Caco-2 (cell line): ENCODE data around the gene CSTPP1. TPM values are rescaled to one million over a fixed set of nuclear protein-coding genes. Genes with fewer than 3 reads are reported as not detected.

Source experiments
- BruUV-seq: library from RNA; stranded (reverse); fragments of 400-500 nt; replicated peaks from 2 replicates; lab custom pipeline; 2021; lab: Mats Ljungman, UMichigan
- CTCF ChIA-PET: fragments of 300-600 bp; sonication (Branson Sonifier 250); formaldehyde crosslinking; loops from one replicate; lab custom pipeline; 2022; ENCODE audit warnings: antibody characterized with exemption; lab: Charles Lee
- POLR2A ChIA-PET: fragments of 300-600 bp; sonication (Branson Sonifier 250); formaldehyde crosslinking; loops from one replicate; lab custom pipeline; 2022; ENCODE audit warnings: antibody characterized with exemption; lab: Charles Lee
- DNase-seq, 2 experiments: peaks; one replicate each; pipeline versions ENCODE4 v3.0.0 to v3.0.0-alpha.2; 2020 to 2022
- H3K27me3 ChIP-seq: replicated peaks from 2 replicates; pipeline ENCODE4 v1.6.0; 2011; ENCODE audit warnings: low read length; ENCODE audit not compliant: control insufficient read depth, insufficient read depth
- H3K36me3 ChIP-seq: 2 replicates; pipeline ENCODE4 v1.5.1; 2011; ENCODE audit warnings: low read length; ENCODE audit not compliant: control insufficient read depth, insufficient read depth
- H3K4me1 ChIP-seq: fragments of 250-450 bp; sonication (Bioruptor Pico); 2 replicates; pipeline ENCODE4 v1.5.1; 2020; ENCODE audit warnings: mild to moderate bottlenecking
- H3K4me3 ChIP-seq: 2 replicates; pipeline ENCODE4 v1.5.1; 2011; ENCODE audit warnings: low read depth, mild to moderate bottlenecking, control low read depth, low read length
- H3K9me3 ChIP-seq: fragments of 250-450 bp; sonication (Bioruptor Pico); 2 replicates; pipeline ENCODE4 v1.5.1; 2020; ENCODE audit warnings: mild to moderate bottlenecking, moderate library complexity
- H3K27ac Mint-ChIP-seq: one replicate; pipeline ENCODE4 v1.8.0; 2022; ENCODE audit warnings: mixed read lengths; ENCODE audit not compliant: unreplicated experiment
- H3K27me3 Mint-ChIP-seq: one replicate; pipeline ENCODE4 v1.8.0; 2022; ENCODE audit warnings: mixed read lengths; ENCODE audit not compliant: insufficient read depth, unreplicated experiment
- H3K36me3 Mint-ChIP-seq: one replicate; pipeline ENCODE4 v1.8.0; 2022; ENCODE audit warnings: mild to moderate bottlenecking, mixed read lengths; ENCODE audit not compliant: insufficient read depth, unreplicated experiment
- H3K4me1 Mint-ChIP-seq: one replicate; pipeline ENCODE4 v1.8.0; 2022; ENCODE audit warnings: low read depth, mixed read lengths; ENCODE audit not compliant: unreplicated experiment
- H3K4me3 Mint-ChIP-seq: one replicate; pipeline ENCODE4 v1.8.0; 2022; ENCODE audit warnings: mild to moderate bottlenecking, moderate library complexity, mixed read lengths; ENCODE audit not compliant: unreplicated experiment
- H3K9me3 Mint-ChIP-seq: one replicate; pipeline ENCODE4 v1.8.0; 2022; ENCODE audit warnings: mixed read lengths; ENCODE audit not compliant: unreplicated experiment
- intact Hi-C: fragments of 100-400 bp; cut with micrococcal nuclease; formaldehyde crosslinking; loops from one replicate; pipeline ENCODE4 v1.10.0; 2022; ENCODE audit not compliant: unreplicated experiment
- total RNA-seq: library from RNA; stranded (reverse); gene quantifications from 2 replicates; pipeline ENCODE4 v1.2.3, GENCODE V29; 2022
- TF ChIP-seq, protein P1 (sequence below), 2 experiments: fragments of 200-600 bp in 1 of 2; IDR thresholded peaks; 1 replicate in 1 of 2; 2 replicates in 1 of 2; pipeline versions ENCODE4 v1.5.1 to v1.8.0; 2011 to 2022; ENCODE audit warnings: antibody characterized with exemption in 1 of 2, control low read depth in 1 of 2, inconsistent platforms in 1 of 2, low read depth in 1 of 2, low read length in 1 of 2, mild to moderate bottlenecking in 1 of 2, moderate library complexity in 1 of 2; ENCODE audit not compliant: insufficient read depth in 1 of 2, severe bottlenecking in 1 of 2, unreplicated experiment in 1 of 2

Gene CSTPP1
- total RNA-seq, 1 experiment from 2014 or later, result 22.9 TPM

DNA sequence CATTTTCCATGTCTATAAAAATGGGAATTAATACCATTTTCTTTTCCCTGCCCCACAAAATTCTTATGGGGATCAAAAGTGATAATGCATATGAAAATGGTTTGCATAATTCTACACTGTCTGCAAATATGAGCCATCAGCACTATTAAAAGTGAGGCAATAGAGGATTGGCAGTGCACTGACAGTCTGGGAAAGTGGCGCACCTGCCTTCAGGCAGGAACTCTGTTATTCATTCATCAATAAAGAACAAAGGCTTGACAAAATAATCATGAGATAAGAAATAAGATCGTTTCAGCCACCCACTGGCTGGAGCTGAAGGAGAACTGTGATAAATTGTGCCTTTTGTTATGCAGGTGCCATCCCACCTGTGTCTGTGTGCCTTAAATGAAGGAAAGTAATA, 190.7 kb downstream of the CSTPP1 start:
- DNase-seq, result no peak
- H3K9me3 Mint-ChIP-seq, result no peaks in the 10 kb centered on the region
- no peaks in the 10 kb centered on the region for H3K36me3 Mint-ChIP-seq
- H3K4me1 ChIP-seq, result peaks cover 10% of the 10 kb centered on the region
- ChIA-PET CTCF (no interaction called here), POLR2A (no interaction called here)
- no peak overlapping the region for H3K4me3 Mint-ChIP-seq
- no peaks in the 10 kb centered on the region for H3K27me3 ChIP-seq
- H3K27me3 Mint-ChIP-seq, result no peaks in the 10 kb centered on the region
- no peaks in the 10 kb centered on the region for H3K9me3 ChIP-seq
- intact Hi-C loops, result no loop called here
- no peaks in the 10 kb centered on the region for H3K36me3 ChIP-seq
- BruUV-seq, result no TSS peak
- H3K4me1 Mint-ChIP-seq, result peaks cover 11% of the 10 kb centered on the region
- TF ChIP-seq, protein P1, sequence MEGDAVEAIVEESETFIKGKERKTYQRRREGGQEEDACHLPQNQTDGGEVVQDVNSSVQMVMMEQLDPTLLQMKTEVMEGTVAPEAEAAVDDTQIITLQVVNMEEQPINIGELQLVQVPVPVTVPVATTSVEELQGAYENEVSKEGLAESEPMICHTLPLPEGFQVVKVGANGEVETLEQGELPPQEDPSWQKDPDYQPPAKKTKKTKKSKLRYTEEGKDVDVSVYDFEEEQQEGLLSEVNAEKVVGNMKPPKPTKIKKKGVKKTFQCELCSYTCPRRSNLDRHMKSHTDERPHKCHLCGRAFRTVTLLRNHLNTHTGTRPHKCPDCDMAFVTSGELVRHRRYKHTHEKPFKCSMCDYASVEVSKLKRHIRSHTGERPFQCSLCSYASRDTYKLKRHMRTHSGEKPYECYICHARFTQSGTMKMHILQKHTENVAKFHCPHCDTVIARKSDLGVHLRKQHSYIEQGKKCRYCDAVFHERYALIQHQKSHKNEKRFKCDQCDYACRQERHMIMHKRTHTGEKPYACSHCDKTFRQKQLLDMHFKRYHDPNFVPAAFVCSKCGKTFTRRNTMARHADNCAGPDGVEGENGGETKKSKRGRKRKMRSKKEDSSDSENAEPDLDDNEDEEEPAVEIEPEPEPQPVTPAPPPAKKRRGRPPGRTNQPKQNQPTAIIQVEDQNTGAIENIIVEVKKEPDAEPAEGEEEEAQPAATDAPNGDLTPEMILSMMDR (IDR thresholded peaks at IDR 0.05; ENCODE audit: insufficient read depth in 1 of 2, low read depth in 1 of 2, low read length in 1 of 2, severe bottlenecking in 1 of 2, unreplicated experiment in 1 of 2), result no peak
- no peak overlapping the region for H3K27ac Mint-ChIP-seq
- H3K4me3 ChIP-seq, result no peak overlapping the region

DNA sequence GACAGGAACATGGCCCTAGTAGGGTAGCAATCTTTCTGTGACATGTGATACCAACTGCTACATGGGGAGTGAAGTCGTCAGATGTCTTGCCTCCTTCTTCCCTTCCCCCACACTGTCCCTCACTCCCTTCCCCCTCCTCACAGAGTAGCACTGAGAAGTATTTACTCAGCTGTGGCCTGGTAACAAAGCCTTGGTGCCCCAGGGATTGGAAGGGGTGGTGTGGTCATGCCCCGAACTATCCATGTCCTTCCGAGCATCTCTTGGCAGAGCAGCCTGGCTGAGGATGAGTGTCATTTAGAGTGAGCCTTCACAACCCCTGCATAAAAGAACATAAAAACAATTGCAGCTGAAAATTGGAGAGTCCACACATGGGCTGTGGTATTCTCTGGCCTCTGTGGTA, 194.0 kb downstream of the CSTPP1 start:
- no peaks in the 10 kb centered on the region for H3K27me3 ChIP-seq
- H3K9me3 ChIP-seq, result no peaks in the 10 kb centered on the region
- H3K4me1 ChIP-seq, result peaks cover 14% of the 10 kb centered on the region
- peak in 1 of 2 experiments; percentile 21 for DNase-seq
- peaks cover 11% of the 10 kb centered on the region for H3K4me1 Mint-ChIP-seq
- ChIA-PET CTCF (no interaction called here), POLR2A (no interaction called here)
- no peak overlapping the region for H3K4me3 Mint-ChIP-seq
- no peak overlapping the region for H3K4me3 ChIP-seq
- no peak overlapping the region for H3K27ac Mint-ChIP-seq
- H3K27me3 Mint-ChIP-seq, result no peaks in the 10 kb centered on the region
- H3K9me3 Mint-ChIP-seq, result no peaks in the 10 kb centered on the region
- no peaks in the 10 kb centered on the region for H3K36me3 Mint-ChIP-seq
- BruUV-seq, result no TSS peak
- H3K36me3 ChIP-seq, result no peaks in the 10 kb centered on the region
- intact Hi-C loops, result no loop called here
- TF ChIP-seq, protein P1 (IDR thresholded peaks at IDR 0.05; ENCODE audit: insufficient read depth in 1 of 2, low read depth in 1 of 2, low read length in 1 of 2, severe bottlenecking in 1 of 2, unreplicated experiment in 1 of 2), result no peak

DNA sequence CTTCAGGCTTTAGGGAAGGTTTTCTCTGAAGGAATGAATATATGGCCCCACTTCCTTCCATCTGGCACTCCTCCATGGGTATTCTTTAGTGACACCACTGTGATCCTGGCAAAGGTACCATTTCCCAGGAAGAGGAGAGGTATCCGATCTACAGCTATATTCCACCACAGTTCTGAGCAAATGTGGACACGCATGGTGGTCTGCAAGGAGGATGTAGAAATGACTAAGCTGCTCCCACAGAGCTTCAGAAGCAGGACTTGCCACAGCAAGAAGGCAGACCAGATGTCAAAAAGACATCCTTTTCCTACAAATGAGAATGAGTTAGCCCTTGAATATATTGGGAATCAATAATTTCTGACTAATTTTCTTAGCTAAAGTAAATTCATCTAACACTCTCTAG, 194.6 kb downstream of the CSTPP1 start:
- Mint-ChIP-seq H3K9me3 (no peaks in the 10 kb centered on the region), H3K4me3 (no peak overlapping the region), H3K27ac (no peak overlapping the region), H3K27me3 (no peaks in the 10 kb centered on the region), H3K4me1 (peaks cover 11% of the 10 kb centered on the region), H3K36me3 (no peaks in the 10 kb centered on the region)
- TF ChIP-seq, protein P1 (IDR thresholded peaks at IDR 0.05; ENCODE audit: insufficient read depth in 1 of 2, low read depth in 1 of 2, low read length in 1 of 2, severe bottlenecking in 1 of 2, unreplicated experiment in 1 of 2), result no peak
- POLR2A ChIA-PET, result no interaction called here
- DNase-seq, result no peak
- H3K9me3 ChIP-seq, result no peaks in the 10 kb centered on the region
- H3K4me1 ChIP-seq, result peaks cover 14% of the 10 kb centered on the region
- H3K4me3 ChIP-seq, result no peak overlapping the region
- no peaks in the 10 kb centered on the region for H3K27me3 ChIP-seq
- intact Hi-C loops, result no loop called here
- CTCF ChIA-PET, result interaction anchor here (0.8 kb wide), 1 partner anchor 11 kb away, joined by 3 read pairs; no protein-coding TSS in a partner anchor
- no peaks in the 10 kb centered on the region for H3K36me3 ChIP-seq
- BruUV-seq, result no TSS peak
